IMR-90 (cell line): ENCODE results near the gene PLCL1. TPM values are rescaled to one million over a fixed set of nuclear protein-coding genes. Genes with fewer than 3 reads are reported as not detected.

Experiments
- ATAC-seq: fragments of 200-7000 bp; cut with Tn5 transposase; 2 replicates; pipeline ENCODE4 v1.9.1; 2020; ENCODE audit warnings: low read depth, mild to moderate bottlenecking, moderate library complexity
- BruUV-seq: library from RNA; stranded (reverse); fragments of 400-500 nt; replicated peaks from 2 replicates; lab custom pipeline; 2021; lab: Mats Ljungman, UMichigan
- CTCF ChIA-PET: fragments of 300-600 bp; formaldehyde crosslinking; extraction: SDS; loops from one replicate; lab custom pipeline; 2021; ENCODE audit warnings: antibody characterized with exemption; lab: Yijun Ruan, JAX
- POLR2A ChIA-PET: fragments of 300-600 bp; sonication (Branson Sonifier 250); formaldehyde crosslinking; loops from one replicate; lab custom pipeline; 2022; ENCODE audit warnings: antibody characterized with exemption; ENCODE audit not compliant: unreplicated experiment; lab: Charles Lee
- DNase-seq: peaks from one replicate; pipeline ENCODE4 v3.0.0; 2013
- H2AFZ ChIP-seq: replicated peaks from 2 replicates; pipeline ENCODE3; 2013; ENCODE audit warnings: low read length, mild to moderate bottlenecking; ENCODE audit not compliant: poor library complexity
- H2AK5ac ChIP-seq: 2 replicates; pipeline ENCODE4 v1.6.1; 2013; ENCODE audit warnings: low read depth, low read length, inconsistent platforms
- H2AK9ac ChIP-seq: replicated peaks from 2 replicates; pipeline ENCODE3; 2013; ENCODE audit warnings: mild to moderate bottlenecking, low read depth, low read length, moderate library complexity; ENCODE audit not compliant: poor library complexity
- H2BK120ac ChIP-seq: 2 replicates; pipeline ENCODE4 v1.6.1; 2013; ENCODE audit warnings: low read depth, low read length, inconsistent platforms
- H2BK15ac ChIP-seq: 3 replicates; pipeline ENCODE4 v1.6.1; 2013; ENCODE audit warnings: low read depth, low read length, inconsistent platforms
- H2BK20ac ChIP-seq: 2 replicates; pipeline ENCODE4 v1.6.1; 2013; ENCODE audit warnings: low read depth, mild to moderate bottlenecking, inconsistent platforms, low read length, moderate library complexity
- H2BK5ac ChIP-seq: 2 replicates; pipeline ENCODE4 v1.6.1; 2013; ENCODE audit warnings: mild to moderate bottlenecking, low read depth, low read length, inconsistent platforms; ENCODE audit not compliant: poor library complexity, severe bottlenecking
- H3K14ac ChIP-seq: replicated peaks from 2 replicates; pipeline ENCODE4 v1.6.1; 2013; ENCODE audit warnings: low read depth, low read length, inconsistent platforms
- H3K18ac ChIP-seq: 2 replicates; pipeline ENCODE4 v1.6.1; 2013; ENCODE audit warnings: low read depth, low read length, control low read depth
- H3K23ac ChIP-seq: 2 replicates; pipeline ENCODE4 v1.6.1; 2013; ENCODE audit warnings: low read depth, low read length, inconsistent platforms
- H3K27ac ChIP-seq: 2 replicates; pipeline ENCODE4 v1.5.1; 2013; ENCODE audit warnings: mild to moderate bottlenecking, control low read depth, low read length; ENCODE audit not compliant: insufficient read depth
- H3K27me3 ChIP-seq: 2 replicates; pipeline ENCODE4 v1.6.1; 2013; ENCODE audit warnings: low read length; ENCODE audit not compliant: control insufficient read depth, insufficient read depth
- H3K36me3 ChIP-seq: 2 replicates; pipeline ENCODE4 v1.6.1; 2013; ENCODE audit warnings: low read length, mixed read lengths; ENCODE audit not compliant: control insufficient read depth, insufficient read depth
- H3K4ac ChIP-seq: 2 replicates; pipeline ENCODE4 v1.6.1; 2013; ENCODE audit warnings: low read depth, low read length, inconsistent platforms
- H3K4me1 ChIP-seq: 2 replicates; pipeline ENCODE4 v1.6.1; 2013; ENCODE audit warnings: low read length, mixed read lengths; ENCODE audit not compliant: control insufficient read depth, insufficient read depth
- H3K4me2 ChIP-seq: 2 replicates; pipeline ENCODE4 v1.6.1; 2013; ENCODE audit warnings: low read depth, mild to moderate bottlenecking, control low read depth, low read length, moderate library complexity
- H3K4me3 ChIP-seq: 2 replicates; pipeline ENCODE4 v1.5.1; 2013; ENCODE audit warnings: low read depth, mild to moderate bottlenecking, control low read depth, low read length, moderate library complexity; ENCODE audit not compliant: insufficient read depth
- H3K56ac ChIP-seq: 2 replicates; pipeline ENCODE4 v1.6.1; 2013; ENCODE audit warnings: low read length, inconsistent platforms; ENCODE audit not compliant: insufficient read depth; ENCODE audit errors: extremely low read depth
- H3K79me1 ChIP-seq, 2 experiments: 2 replicates each; pipeline ENCODE4 v1.6.1; 2013; ENCODE audit warnings: low read length in 2 of 2, inconsistent platforms in 1 of 2, low read depth in 1 of 2
- H3K9ac ChIP-seq: 2 replicates; pipeline ENCODE4 v1.6.1; 2013; ENCODE audit warnings: low read depth, low read length, control low read depth
- H3K9me1 ChIP-seq: 2 replicates; pipeline ENCODE4 v1.6.1; 2013; ENCODE audit warnings: low read length, inconsistent platforms; ENCODE audit not compliant: insufficient read depth
- H3K9me3 ChIP-seq: 2 replicates; pipeline ENCODE4 v1.6.1; 2013; ENCODE audit warnings: low read length; ENCODE audit not compliant: control insufficient read depth, insufficient read depth
- H4K20me1 ChIP-seq: 2 replicates; pipeline ENCODE4 v1.6.1; 2013; ENCODE audit warnings: low read length, inconsistent platforms; ENCODE audit not compliant: insufficient read depth
- H4K5ac ChIP-seq: 2 replicates; pipeline ENCODE4 v1.6.1; 2013; ENCODE audit warnings: mild to moderate bottlenecking, low read depth, low read length, control low read depth
- H4K8ac ChIP-seq, 2 experiments: 2 replicates each; pipeline ENCODE4 v1.6.1; 2013; ENCODE audit warnings: low read depth in 2 of 2, low read length in 2 of 2, control low read depth in 1 of 2, inconsistent platforms in 1 of 2
- H4K91ac ChIP-seq: 2 replicates; pipeline ENCODE4 v1.6.1; 2013; ENCODE audit warnings: low read depth, low read length, inconsistent platforms; ENCODE audit not compliant: insufficient read depth
- CEBPB ChIP-seq: IDR thresholded peaks from 2 replicates; pipeline ENCODE4 v1.6.1; 2012; ENCODE audit warnings: low read depth, low read length, improper control_type of control experiment
- CTCF ChIP-seq: conservative IDR thresholded peaks from 2 replicates; pipeline ENCODE4 v1.5.1; 2012; ENCODE audit warnings: mild to moderate bottlenecking, low read depth, low read length, improper control_type of control experiment
- FOS ChIP-seq: fragments of 150-350 bp; IDR thresholded peaks from 2 replicates; pipeline ENCODE4 v1.6.1; 2016; ENCODE audit warnings: low read depth, low read length
- MXI1 ChIP-seq: IDR thresholded peaks from 2 replicates; pipeline ENCODE4 v1.6.1; 2012; ENCODE audit warnings: low read depth, mild to moderate bottlenecking, low read length, moderate library complexity, borderline replicate concordance
- RFX5 ChIP-seq: IDR thresholded peaks from 2 replicates; pipeline ENCODE4 v1.8.0; 2012; ENCODE audit warnings: low read depth, mild to moderate bottlenecking, low read length, moderate library complexity
- SMC3 ChIP-seq: fragments of 150-350 bp; IDR thresholded peaks from 2 replicates; pipeline ENCODE4 v1.6.1; 2016; ENCODE audit warnings: low read depth, mild to moderate bottlenecking, antibody characterized with exemption, low read length, moderate library complexity
- WGBS, 2 experiments: methylation state at CpG; one replicate each; pipeline versions ENCODE4 v1.1.5 to v1.1.7; 2013; ENCODE audit warnings: missing lambda C conversion rate in 2 of 2; ENCODE audit not compliant: insufficient read length in 1 of 2; ENCODE audit errors: extremely low coverage in 2 of 2; 5-methylcytosine and 5-hydroxymethylcytosine counted together
- dilution Hi-C: fragments of 300-500 bp; cut with HindIII; formaldehyde crosslinking; loops from one replicate; pipeline ENCODE4 v1.14.3; 2018; ENCODE audit warnings: low sequenced_read_pairs; ENCODE audit not compliant: unreplicated experiment
- in situ Hi-C: fragments of 300-500 bp; cut with MboI; formaldehyde crosslinking; loops from 3 replicates; pipeline ENCODE4 v1.14.3; 2019; ENCODE audit warnings: low sequenced_read_pairs, inconsistent platforms, mixed read lengths
- intact Hi-C: fragments of 100-400 bp; cut with micrococcal nuclease; formaldehyde crosslinking; loops from 2 replicates; pipeline ENCODE4 v1.10.0; 2022
- polyA plus RNA-seq, 3 experiments: library from polyadenylated mRNA; depleted of rRNA; stranded (reverse); fragments of >200 nt; gene quantifications; 2 replicates each; pipeline ENCODE4 v1.2.3, GENCODE V29; 2012; ENCODE audit warnings: low replicate concordance in 1 of 3
- total RNA-seq: library from RNA; depleted of rRNA; stranded (reverse); fragments of >200 nt; gene quantifications from 2 replicates; pipeline ENCODE4 v1.2.3, GENCODE V29; 2012

The PLCL1 gene
- total and polyA plus RNA-seq, 2 of the 4 experiments (the other 2 are of a cell fraction) = 0.14 to 0.18 TPM

- H2BK20ac ChIP-seq = no peak overlapping the region
- H4K8ac ChIP-seq = no peak overlapping the region
- no peak overlapping the region for H4K5ac ChIP-seq
- no peak overlapping the region for H3K27ac ChIP-seq
- ATAC-seq = no peak; the same call in 1 of the 2 replicates
- H3K9me1 ChIP-seq = no peaks in the 10 kb centered on the region
- H2AK5ac ChIP-seq = no peak overlapping the region
- H3K4me1 ChIP-seq = no peaks in the 10 kb centered on the region
- no peak overlapping the region for H3K18ac ChIP-seq
- ChIA-PET CTCF (no interaction called here), POLR2A (no interaction called here)
- H3K9ac ChIP-seq = no peak overlapping the region
- intact Hi-C loops = loop anchor here (5.0 kb wide), 1 partner anchor 188 kb away; no protein-coding TSS in a partner anchor
- in situ Hi-C loops = no loop called here
- no peaks in the 10 kb centered on the region for H4K20me1 ChIP-seq
- H3K56ac ChIP-seq = no peak overlapping the region
- no CpG with 5 or more reads among the region's 2 CpGs for WGBS, 2 experiments
- H3K23ac ChIP-seq = no peak overlapping the region
- no peak overlapping the region for H3K4ac ChIP-seq
- no peak overlapping the region for H3K4me2 ChIP-seq
- H2BK5ac ChIP-seq = no peak overlapping the region
- H3K36me3 ChIP-seq = no peaks in the 10 kb centered on the region
- dilution Hi-C loops = no loop called here
- H4K91ac ChIP-seq = no peak overlapping the region
- TF ChIP-seq CEBPB (no peak), CTCF (no peak), SMC3 (no peak), MXI1 (no peak), RFX5 (no peak), FOS (no peak)
- DNase-seq = peak; percentile 17
- no peak overlapping the region for H2AK9ac ChIP-seq
- H3K9me3 ChIP-seq = no peaks in the 10 kb centered on the region
- H3K27me3 ChIP-seq = no peaks in the 10 kb centered on the region
- no peak overlapping the region for H2AFZ ChIP-seq
- H3K79me1 ChIP-seq = no peaks in the 10 kb centered on the region
- BruUV-seq = no TSS peak
- no peak overlapping the region for H2BK15ac ChIP-seq
- no peak overlapping the region for H3K14ac ChIP-seq
- no peak overlapping the region for H3K4me3 ChIP-seq
- H2BK120ac ChIP-seq = no peak overlapping the region
These were observed 189.4 kb downstream of the PLCL1 start for GRCh38 chr2:197993830-197994229.
